ENCODE results near the gene ST14.

Gene ST14

DNA sequence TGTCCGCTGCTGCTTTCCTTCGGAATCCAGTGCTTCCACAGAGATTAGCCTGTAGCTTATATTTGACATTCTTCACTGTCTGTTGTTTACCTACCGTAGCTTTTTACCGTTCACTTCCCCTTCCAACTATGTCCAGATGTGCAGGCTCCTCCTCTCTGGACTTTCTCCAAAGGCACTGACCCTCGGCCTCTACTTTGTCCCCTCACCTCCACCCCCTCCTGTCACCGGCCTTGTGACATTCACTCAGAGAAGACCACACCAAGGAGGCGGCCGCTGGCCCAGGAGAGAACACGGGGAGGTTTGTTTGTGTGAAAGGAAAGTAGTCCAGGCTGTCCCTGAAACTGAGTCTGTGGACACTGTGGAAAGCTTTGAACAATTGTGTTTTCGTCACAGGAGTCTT, 15.4 kb upstream of the ST14 start:
- TF ChIP-seq JUND (IDR thresholded peaks at IDR 0.05; ENCODE audit: low read depth): no peak
- DNase-seq (ENCODE audit: low read depth in 1 of 2, low spot score in 1 of 2): no peak
- in situ Hi-C loops (cut with HindIII; ENCODE audit: low pct_unique_long_range_greater_than_20kb, low sequenced_read_pairs): no loop called here

GRCh38 chr11:130144861-130145281, 14.7 kb upstream of the ST14 start:
- TF ChIP-seq JUND (IDR thresholded peaks at IDR 0.05; ENCODE audit: low read depth): no peak
- in situ Hi-C loops (cut with HindIII; ENCODE audit: low pct_unique_long_range_greater_than_20kb, low sequenced_read_pairs): no loop called here
- no peak for DNase-seq (ENCODE audit: low read depth in 1 of 2, low spot score in 1 of 2)

DNA sequence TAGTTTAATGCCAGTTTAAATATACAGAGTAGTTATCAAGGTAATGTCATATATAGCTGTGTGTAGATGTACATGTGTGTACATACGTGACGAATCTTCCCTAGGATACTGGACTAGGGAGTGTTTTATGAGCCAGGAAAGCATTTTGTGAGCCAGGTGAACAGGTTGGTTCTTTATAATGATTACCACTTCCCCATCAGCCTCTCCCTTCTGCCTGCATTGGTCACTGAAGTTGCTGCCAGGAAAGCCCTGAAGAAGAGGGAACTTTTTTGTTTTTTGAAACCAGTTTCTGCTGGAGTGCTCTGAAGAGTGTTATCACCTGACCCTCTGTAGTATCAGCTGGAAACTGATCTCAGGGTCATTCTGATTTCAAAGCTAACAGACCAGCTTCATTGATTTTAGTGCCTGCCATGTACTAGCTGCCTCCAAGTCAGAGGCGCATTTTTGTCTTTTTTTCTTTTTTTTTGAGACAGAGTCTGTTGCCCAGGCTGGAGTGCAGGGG, 14.2 kb upstream of the ST14 start:
- DNase-seq (ENCODE audit: low read depth in 1 of 2, low spot score in 1 of 2): no peak
- no peak for TF ChIP-seq JUND (IDR thresholded peaks at IDR 0.05; ENCODE audit: low read depth)
- in situ Hi-C loops (cut with HindIII; ENCODE audit: low pct_unique_long_range_greater_than_20kb, low sequenced_read_pairs): no loop called here

DNA sequence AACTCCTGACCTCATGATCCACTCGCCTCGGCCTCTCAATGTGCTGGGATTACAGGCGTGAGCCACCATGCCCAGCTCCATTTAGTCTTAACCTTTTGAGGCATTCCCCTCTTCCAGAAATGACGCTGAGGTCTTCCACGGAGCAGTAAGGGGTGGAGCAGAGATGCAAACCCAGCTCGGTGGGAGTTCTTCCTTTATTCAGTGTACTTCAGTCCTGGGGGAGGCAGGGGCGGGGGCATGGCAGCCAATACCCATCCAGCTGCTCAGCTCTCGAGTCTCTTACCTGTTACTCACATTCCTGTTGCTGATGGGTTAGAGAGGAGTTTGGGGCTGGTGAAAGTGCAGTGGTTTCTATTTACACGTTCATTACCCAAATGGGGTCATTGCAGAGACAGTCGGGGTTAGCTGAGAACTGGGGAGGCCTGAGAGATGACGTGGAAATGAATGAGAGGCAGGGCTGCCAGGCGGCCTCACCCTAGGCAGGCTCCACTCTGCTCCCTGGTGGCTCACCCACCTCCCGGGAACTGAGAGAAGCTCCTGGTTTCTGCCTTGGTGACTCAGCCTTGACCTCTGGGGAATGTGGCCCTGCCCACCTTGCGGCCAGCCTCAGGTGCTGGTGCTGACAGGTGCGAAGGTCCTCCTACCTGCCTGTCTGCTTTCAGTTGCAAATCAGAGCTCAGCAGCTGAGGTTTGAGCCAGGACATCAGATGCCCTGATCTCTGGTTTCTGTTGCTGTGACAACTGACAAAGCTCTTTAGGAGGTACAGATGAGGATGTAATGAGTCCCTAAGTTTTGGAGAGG, 13.4 kb upstream of the ST14 start:
- in situ Hi-C loops (cut with HindIII; ENCODE audit: low pct_unique_long_range_greater_than_20kb, low sequenced_read_pairs): no loop called here
- TF ChIP-seq JUND (IDR thresholded peaks at IDR 0.05; ENCODE audit: low read depth): peak; percentile 53; the same call in 1 of the 2 replicates
- peak; percentile 84 to 98 for DNase-seq (ENCODE audit: low read depth in 1 of 2, low spot score in 1 of 2)

- TF ChIP-seq JUND (IDR thresholded peaks at IDR 0.05; ENCODE audit: low read depth): no peak
- in situ Hi-C loops (cut with HindIII; ENCODE audit: low pct_unique_long_range_greater_than_20kb, low sequenced_read_pairs): no loop called here
Observed at GRCh38 chr11:130146796-130147195, 12.8 kb upstream of the ST14 start.

GRCh38 chr11:130148796-130149326, 10.7 kb upstream of the ST14 start:
- DNase-seq (ENCODE audit: low read depth in 1 of 2, low spot score in 1 of 2): no peak
- no peak for TF ChIP-seq JUND (IDR thresholded peaks at IDR 0.05; ENCODE audit: low read depth)
- in situ Hi-C loops (cut with HindIII; ENCODE audit: low pct_unique_long_range_greater_than_20kb, low sequenced_read_pairs): no loop called here

More at GRCh38 chr11:130146796-130147195, 12.8 kb upstream of the ST14 start:
- no peak for DNase-seq (ENCODE audit: low read depth in 1 of 2, low spot score in 1 of 2)

- in situ Hi-C loops (cut with HindIII; ENCODE audit: low pct_unique_long_range_greater_than_20kb, low sequenced_read_pairs): no loop called here
- TF ChIP-seq JUND (IDR thresholded peaks at IDR 0.05; ENCODE audit: low read depth): no peak
- DNase-seq (ENCODE audit: low read depth in 1 of 2, low spot score in 1 of 2): no peak
Observed at GRCh38 chr11:130150790-130151189, 8.8 kb upstream of the ST14 start.

DNA sequence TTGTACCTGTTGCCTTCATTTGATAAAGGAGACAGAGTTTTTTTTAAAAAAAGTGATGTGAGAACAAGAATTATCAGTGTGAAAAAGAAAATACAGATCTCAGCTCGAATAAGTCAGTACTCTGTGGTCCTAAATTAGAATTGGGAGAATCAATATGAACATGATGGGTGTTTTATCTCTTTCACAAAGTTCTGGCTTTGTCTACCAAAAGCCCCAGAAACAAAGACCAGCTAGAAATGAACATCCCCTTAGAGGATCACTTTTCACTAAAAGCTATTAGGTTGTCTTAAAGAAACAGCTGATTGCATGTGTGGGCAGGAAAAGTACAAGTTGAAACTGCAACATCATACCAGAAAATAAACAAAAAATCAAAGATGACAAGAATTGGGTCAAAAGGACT, 8.4 kb upstream of the ST14 start:
- no peak for TF ChIP-seq JUND (IDR thresholded peaks at IDR 0.05; ENCODE audit: low read depth)
- no peak for DNase-seq (ENCODE audit: low read depth in 1 of 2, low spot score in 1 of 2)
- in situ Hi-C loops (cut with HindIII; ENCODE audit: low pct_unique_long_range_greater_than_20kb, low sequenced_read_pairs): no loop called here

GRCh38 chr11:130156108-130157022, 3.2 kb upstream of the ST14 start:
- in situ Hi-C loops (cut with HindIII; ENCODE audit: low pct_unique_long_range_greater_than_20kb, low sequenced_read_pairs): no loop called here
- no peak for TF ChIP-seq JUND (IDR thresholded peaks at IDR 0.05; ENCODE audit: low read depth)
- no peak for DNase-seq (ENCODE audit: low read depth in 1 of 2, low spot score in 1 of 2)

DNA sequence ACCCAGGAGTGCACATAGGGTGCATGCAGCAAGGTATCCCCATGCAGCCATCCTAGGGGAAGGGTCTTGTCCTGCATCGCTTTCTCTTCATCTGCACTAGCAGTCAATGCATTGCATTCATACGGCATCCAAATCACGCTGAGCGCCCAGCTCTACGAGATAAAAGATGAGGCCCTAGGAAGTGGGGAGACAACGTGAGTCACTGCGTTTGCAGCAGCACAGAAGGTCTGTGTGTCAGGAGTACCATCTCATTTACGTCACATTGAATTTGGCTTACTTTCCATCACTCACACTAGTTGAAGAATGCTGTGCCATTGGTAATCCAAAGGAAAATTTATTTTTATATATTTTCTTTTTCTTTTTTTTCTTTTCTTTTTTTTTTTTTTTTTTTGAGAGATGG, 2.5 kb upstream of the ST14 start:
- no peak for DNase-seq (ENCODE audit: low read depth in 1 of 2, low spot score in 1 of 2)
- no peak for TF ChIP-seq JUND (IDR thresholded peaks at IDR 0.05; ENCODE audit: low read depth)
- in situ Hi-C loops (cut with HindIII; ENCODE audit: low pct_unique_long_range_greater_than_20kb, low sequenced_read_pairs): no loop called here

GRCh38 chr11:130157840-130158239, 1.7 kb upstream of the ST14 start:
- TF ChIP-seq JUND (IDR thresholded peaks at IDR 0.05; ENCODE audit: low read depth): no peak
- DNase-seq (ENCODE audit: low read depth in 1 of 2, low spot score in 1 of 2): no peak
- in situ Hi-C loops (cut with HindIII; ENCODE audit: low pct_unique_long_range_greater_than_20kb, low sequenced_read_pairs): no loop called here

GRCh38 chr11:130159139-130159538, 443 bp upstream of the ST14 start:
- no peak for TF ChIP-seq JUND (IDR thresholded peaks at IDR 0.05; ENCODE audit: low read depth)
- DNase-seq (ENCODE audit: low read depth in 1 of 2, low spot score in 1 of 2): no peak
- in situ Hi-C loops (cut with HindIII; ENCODE audit: low pct_unique_long_range_greater_than_20kb, low sequenced_read_pairs): no loop called here
